Stomach (tissue), 9 donors: ENCODE data around the gene EHD3. TPM values are rescaled to one million over a fixed set of nuclear protein-coding genes. Genes with fewer than 3 reads are reported as not detected.

Experiments
- DNase-seq, 2 donors: peaks; one replicate each; pipeline versions ENCODE4 v3.0.0 to v3.0.0-alpha.2; 2013 to 2019
- H3K27ac ChIP-seq, 5 donors: fragments of 200-600 bp in 4 of 5; sonication (generic) in 4 of 5; one replicate each; pipeline ENCODE4 v1.5.1; 2013 to 2019; ENCODE audit warnings: mild to moderate bottlenecking in 1 of 5, moderate library complexity in 1 of 5
- H3K27me3 ChIP-seq, 3 donors: fragments of 200-600 bp; sonication (generic); one replicate each; pipeline ENCODE4 v1.5.1; 2017 to 2019; ENCODE audit warnings: mixed run types in 1 of 3
- H3K36me3 ChIP-seq, 4 donors: fragments of 200-600 bp; sonication (generic); 1 replicate in 3 of 4; 2 replicates in 1 of 4; pipeline ENCODE4 v1.5.1; 2016 to 2019
- H3K4me1 ChIP-seq, 4 donors: fragments of 200-600 bp; sonication (generic); one replicate each; pipeline ENCODE4 v1.5.1; 2016 to 2019
- H3K4me3 ChIP-seq, 4 donors: fragments of 200-600 bp; sonication (generic) in 3 of 4; one replicate each; pipeline ENCODE4 v1.5.1; 2016 to 2019; ENCODE audit warnings: mild to moderate bottlenecking in 1 of 4
- H3K9me3 ChIP-seq, 4 donors: fragments of 200-600 bp; sonication (generic); one replicate each; pipeline ENCODE4 v1.5.1; 2016 to 2019
- CTCF ChIP-seq, 7 experiments: fragments of 450-650 bp in 4 of 7; fragments of 200-600 bp in 3 of 7; sonication (generic) in 3 of 7; IDR thresholded peaks; one replicate each; pipeline ENCODE4 v1.5.1; 2016 to 2019; ENCODE audit warnings: antibody characterized with exemption in 7 of 7, control low read depth in 2 of 7, mild to moderate bottlenecking in 1 of 7
- EP300 ChIP-seq: sonication (generic); formaldehyde crosslinking; IDR thresholded peaks from one replicate; pipeline ENCODE4 v1.6.1; 2017; ENCODE audit warnings: antibody characterized with exemption
- POLR2A ChIP-seq, 4 donors: fragments of 450-650 bp; IDR thresholded peaks; one replicate each; pipeline ENCODE4 v1.6.1; 2016; ENCODE audit warnings: antibody characterized with exemption in 4 of 4, control low read depth in 2 of 4, mild to moderate bottlenecking in 1 of 4, moderate library complexity in 1 of 4
- POLR2AphosphoS5 ChIP-seq, 3 donors: sonication (generic); formaldehyde crosslinking; IDR thresholded peaks; one replicate each; pipeline ENCODE4 v1.6.1; 2016; ENCODE audit warnings: antibody characterized with exemption in 3 of 3
- WGBS, 5 donors: extraction: QIAGEN DNeasy Blood & Tissue Kit in 3 of 5; methylation state at CpG; one replicate each; pipeline versions ENCODE4 v1.1.5 to v1.1.7; 2013 to 2018; 5-methylcytosine and 5-hydroxymethylcytosine counted together
- intact Hi-C: fragments of 100-400 bp; cut with DNase I; formaldehyde crosslinking; loops from one replicate; pipeline ENCODE4 v1.15.1; 2023; ENCODE audit warnings: low total_unique reads
- polyA plus RNA-seq, 3 donors: library from polyadenylated mRNA; stranded (reverse); fragments of 200-250 nt; gene quantifications; one replicate each; pipeline ENCODE4 v1.2.3, GENCODE V29; 2013
- total RNA-seq, 5 donors: library from RNA; depleted of rRNA; stranded (reverse); fragments of >200 nt; gene quantifications; one replicate each; pipeline versions ENCODE4 v1.1.0 to v1.2.3, GENCODE V29; 2014 to 2016
- donor health status: healthy with polysubstance abuse.
- donor health status: Bipolar disorder and iron deficiency.
- donor health status: healthy.

Gene EHD3
- total and polyA plus RNA-seq, 8 donors: 0.45 to 7.5 (median 3.6) TPM

DNA sequence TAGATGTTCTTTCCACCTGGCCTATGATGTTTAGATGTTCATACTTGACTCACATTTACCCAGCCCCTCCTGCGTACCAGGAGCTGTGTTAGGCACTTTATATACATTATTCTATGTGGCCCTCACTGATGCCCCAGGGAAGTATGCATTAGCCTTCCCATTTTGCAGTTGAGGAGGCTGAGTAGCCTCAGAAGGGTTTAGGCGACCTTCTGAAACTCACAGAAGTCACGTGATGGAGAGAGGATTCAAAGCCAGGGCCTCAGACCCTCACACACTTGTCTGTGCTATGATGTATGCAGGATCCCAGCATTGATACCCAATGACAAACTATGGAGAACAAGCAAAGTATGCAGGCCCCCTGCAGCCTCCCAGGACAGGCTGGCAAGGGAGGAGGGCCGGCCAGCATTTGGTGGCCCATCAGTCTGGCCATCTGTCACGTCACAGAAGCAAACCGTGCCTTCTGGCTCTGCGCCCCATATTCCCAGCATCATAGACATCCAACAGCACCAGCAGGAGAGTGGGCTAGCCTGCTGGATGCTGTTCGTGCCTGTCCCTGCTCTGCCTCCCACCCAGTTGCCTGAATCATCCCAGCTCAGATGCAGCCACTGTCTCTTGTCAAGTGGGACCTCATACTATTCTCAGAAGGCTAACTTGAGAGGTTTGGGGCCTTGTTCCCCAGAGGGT, 33.6 kb downstream of the EHD3 start:
- WGBS, 5 donors: 80 to 92% (median 90%) methylated on average over 8 of the region's 8 CpGs
- Histone ChIP-seq H3K27me3 (no peaks in the 10 kb centered on the region), H3K27ac (no peak overlapping the region), H3K9me3 (no peaks in the 10 kb centered on the region), H3K4me3 (no peak overlapping the region), H3K4me1 (no peaks in the 10 kb centered on the region), H3K36me3 (peaks cover 0 to 14% (median 5%) of the 10 kb centered on the region in 4 donors)
- intact Hi-C loops: no loop called here
- TF ChIP-seq POLR2A (IDR thresholded peaks at IDR 0.05) (no peak), POLR2AphosphoS5 (IDR thresholded peaks at IDR 0.05) (no peak), CTCF (IDR thresholded peaks at IDR 0.05) (no peak), EP300 (no peak)
- no peak for DNase-seq

- 91 to 99% (median 94%) methylated on average over 1 to 2 of the region's 2 CpGs for WGBS, 5 donors
- Histone ChIP-seq H3K27ac (no peak overlapping the region), H3K4me3 (no peak overlapping the region), H3K27me3 (no peaks in the 10 kb centered on the region), H3K9me3 (no peaks in the 10 kb centered on the region), H3K36me3 (peaks cover 0 to 14% (median 4%) of the 10 kb centered on the region in 4 donors), H3K4me1 (no peaks in the 10 kb centered on the region)
- intact Hi-C loops: no loop called here
- no peak for DNase-seq
- no peak for TF ChIP-seq POLR2AphosphoS5 (IDR thresholded peaks at IDR 0.05)
- TF ChIP-seq POLR2A (IDR thresholded peaks at IDR 0.05): no peak
- TF ChIP-seq EP300: no peak
- no peak for TF ChIP-seq CTCF (IDR thresholded peaks at IDR 0.05)
Measured at GRCh38 chr2:31268344-31268743, 34.4 kb downstream of the EHD3 start.

- intact Hi-C loops: no loop called here
- WGBS, 5 donors: 73 to 84% (median 78%) methylated on average over 4 of the region's 4 CpGs
Measured at GRCh38 chr2:31269087-31269486, 35.1 kb downstream of the EHD3 start.

GRCh38 chr2:31270131-31270530, 36.2 kb downstream of the EHD3 start:
- TF ChIP-seq EP300 (no peak), POLR2A (IDR thresholded peaks at IDR 0.05) (no peak), CTCF (IDR thresholded peaks at IDR 0.05) (no peak), POLR2AphosphoS5 (IDR thresholded peaks at IDR 0.05) (no peak)
- peaks cover 0 to 14% (median 4%) of the 10 kb centered on the region in 4 donors for H3K36me3 ChIP-seq
- intact Hi-C loops: no loop called here
- DNase-seq: no peak
- H3K9me3 ChIP-seq: no peaks in the 10 kb centered on the region
- no peaks in the 10 kb centered on the region for H3K27me3 ChIP-seq
- no peak overlapping the region for H3K4me3 ChIP-seq
- 88 to 96% (median 92%) methylated on average over 3 of the region's 3 CpGs for WGBS, 5 donors
- no peak overlapping the region for H3K27ac ChIP-seq
- H3K4me1 ChIP-seq: no peaks in the 10 kb centered on the region

More at GRCh38 chr2:31269087-31269486, 35.1 kb downstream of the EHD3 start:
- Histone ChIP-seq H3K27me3 (no peaks in the 10 kb centered on the region), H3K4me1 (no peaks in the 10 kb centered on the region), H3K27ac (no peak overlapping the region), H3K4me3 (no peak overlapping the region), H3K9me3 (no peaks in the 10 kb centered on the region), H3K36me3 (peaks cover 0 to 14% (median 4%) of the 10 kb centered on the region in 4 donors)
- TF ChIP-seq CTCF (IDR thresholded peaks at IDR 0.05) (no peak), POLR2A (IDR thresholded peaks at IDR 0.05) (no peak), EP300 (no peak), POLR2AphosphoS5 (IDR thresholded peaks at IDR 0.05) (no peak)
- no peak for DNase-seq
